Stimulated activated naive CD8-positive, alpha-beta T cell treated with anti-CD3 and anti-CD28 coated beads, Interleukin-15, Interleukin-2, amounts not matched to agents 100 ng/mL and 50 ng/mL, for 24 hours (primary cell): ENCODE data around the gene SH3RF1.

Experiments
- H3K27ac Mint-ChIP-seq: one replicate; pipeline ENCODE4 v1.8.0; 2021; ENCODE audit warnings: mild to moderate bottlenecking, mixed read lengths
- H3K27me3 Mint-ChIP-seq: one replicate; pipeline ENCODE4 v1.8.0; 2021; ENCODE audit warnings: mixed read lengths
- H3K36me3 Mint-ChIP-seq: one replicate; pipeline ENCODE4 v1.8.0; 2021; ENCODE audit warnings: low read depth, mixed read lengths
- H3K4me1 Mint-ChIP-seq: one replicate; pipeline ENCODE4 v1.8.0; 2021; ENCODE audit warnings: low read depth, mixed read lengths
- H3K4me3 Mint-ChIP-seq: one replicate; pipeline ENCODE4 v1.8.0; 2021; ENCODE audit warnings: mild to moderate bottlenecking, mixed read lengths
- H3K9me3 Mint-ChIP-seq: one replicate; pipeline ENCODE4 v1.8.0; 2021; ENCODE audit warnings: mixed read lengths

The SH3RF1 gene

DNA sequence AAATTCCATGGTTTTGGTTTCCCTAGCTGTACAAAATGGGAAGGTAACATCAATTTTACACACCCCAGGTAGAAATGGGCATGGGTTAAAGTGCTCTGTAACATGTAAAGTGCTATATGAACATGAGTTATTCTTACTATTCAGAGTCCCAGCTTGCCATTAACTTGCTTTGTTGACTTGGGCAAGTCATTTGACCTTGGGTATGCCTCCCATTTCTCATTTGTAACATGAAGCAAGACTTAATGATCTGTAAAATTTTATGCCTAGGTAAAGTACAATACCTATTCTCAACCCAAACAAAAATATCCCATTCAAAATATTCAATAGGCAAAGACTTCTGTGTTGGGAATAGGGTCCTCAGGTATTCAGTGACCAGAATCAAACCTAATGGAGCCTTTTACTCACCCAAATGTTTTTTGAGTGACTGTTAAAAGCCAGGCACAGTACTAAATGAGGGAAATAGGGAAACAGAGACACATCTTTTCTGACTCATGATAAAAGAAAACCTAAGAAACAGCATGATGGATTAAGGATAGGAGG, 126.6 kb downstream of the SH3RF1 start:
- Mint-ChIP-seq H3K9me3 (no peaks in the 10 kb centered on the region), H3K4me3 (no peak overlapping the region)

DNA sequence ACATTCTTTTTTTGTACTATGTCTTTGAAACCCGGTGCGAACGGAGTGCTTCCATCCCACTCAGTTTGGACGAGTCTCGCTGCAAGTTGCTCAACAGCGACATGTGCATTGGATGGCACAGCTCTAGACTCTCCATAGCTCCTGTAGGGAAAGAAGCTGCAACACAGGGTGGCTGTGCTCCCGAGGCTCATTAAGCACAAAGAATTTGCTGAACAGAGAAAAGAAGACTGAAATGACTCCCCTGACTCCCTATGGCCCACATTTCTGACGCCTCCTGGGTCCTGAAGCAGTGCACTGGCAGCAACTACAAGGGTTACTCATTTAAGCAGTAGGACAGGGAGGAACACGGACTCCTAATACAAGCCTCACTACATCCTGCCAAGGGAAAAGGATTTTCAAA, 127.4 kb downstream of the SH3RF1 start:
- Mint-ChIP-seq H3K4me1 (no peaks in the 10 kb centered on the region), H3K4me3 (no peak overlapping the region), H3K36me3 (no peaks in the 10 kb centered on the region), H3K27me3 (peaks cover 4% of the 10 kb centered on the region), H3K9me3 (no peaks in the 10 kb centered on the region), H3K27ac (no peak overlapping the region)

More for the DNA sequence above, 126.6 kb downstream of the SH3RF1 start:
- Mint-ChIP-seq H3K4me1 (no peaks in the 10 kb centered on the region), H3K36me3 (no peaks in the 10 kb centered on the region), H3K27ac (no peak overlapping the region), H3K27me3 (peaks cover 4% of the 10 kb centered on the region)

DNA sequence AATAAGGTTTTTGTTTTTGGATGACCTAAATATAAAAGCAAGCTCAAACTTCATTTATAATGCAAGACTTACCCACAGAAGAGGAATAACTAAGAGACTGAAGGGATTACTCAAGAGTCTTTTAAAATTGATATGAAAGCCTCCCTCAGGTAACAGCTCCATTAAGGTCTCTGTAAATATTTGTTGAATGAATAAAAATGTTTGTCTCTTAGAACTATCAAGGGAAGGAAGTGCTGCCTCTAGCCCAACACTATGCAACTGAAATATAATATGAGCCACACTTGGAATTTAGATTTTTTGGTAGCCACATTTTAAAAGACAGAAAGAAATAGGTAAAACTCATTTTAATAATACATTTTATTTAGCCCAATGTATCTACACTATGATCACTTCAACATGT, 127.8 kb downstream of the SH3RF1 start:
- Mint-ChIP-seq H3K4me1 (no peaks in the 10 kb centered on the region), H3K9me3 (no peaks in the 10 kb centered on the region), H3K4me3 (no peak overlapping the region), H3K36me3 (no peaks in the 10 kb centered on the region), H3K27ac (no peak overlapping the region), H3K27me3 (peaks cover 4% of the 10 kb centered on the region)

DNA sequence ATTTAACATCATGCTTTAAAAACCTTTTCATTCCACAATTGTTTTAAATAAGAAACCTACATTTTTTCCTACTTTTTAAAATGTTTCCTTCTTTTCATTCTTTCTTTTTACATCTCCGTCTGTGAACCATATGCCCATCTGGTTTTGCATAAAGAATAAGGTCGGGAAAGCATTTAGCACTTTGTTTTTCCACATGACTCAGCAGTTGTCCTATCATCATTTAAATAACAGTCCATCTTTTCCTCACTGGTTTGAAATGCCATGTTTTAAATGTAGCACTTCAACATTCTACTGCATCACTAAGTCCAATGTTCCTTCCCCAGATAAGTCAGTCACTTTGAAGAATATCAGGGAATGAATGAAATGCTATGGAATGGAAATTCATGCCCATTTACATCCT, 128.4 kb downstream of the SH3RF1 start:
- H3K27ac Mint-ChIP-seq: no peak overlapping the region
- H3K4me3 Mint-ChIP-seq: no peak overlapping the region
- H3K4me1 Mint-ChIP-seq: no peaks in the 10 kb centered on the region
- peaks cover 4% of the 10 kb centered on the region for H3K27me3 Mint-ChIP-seq
- H3K9me3 Mint-ChIP-seq: no peaks in the 10 kb centered on the region
- H3K36me3 Mint-ChIP-seq: no peaks in the 10 kb centered on the region

DNA sequence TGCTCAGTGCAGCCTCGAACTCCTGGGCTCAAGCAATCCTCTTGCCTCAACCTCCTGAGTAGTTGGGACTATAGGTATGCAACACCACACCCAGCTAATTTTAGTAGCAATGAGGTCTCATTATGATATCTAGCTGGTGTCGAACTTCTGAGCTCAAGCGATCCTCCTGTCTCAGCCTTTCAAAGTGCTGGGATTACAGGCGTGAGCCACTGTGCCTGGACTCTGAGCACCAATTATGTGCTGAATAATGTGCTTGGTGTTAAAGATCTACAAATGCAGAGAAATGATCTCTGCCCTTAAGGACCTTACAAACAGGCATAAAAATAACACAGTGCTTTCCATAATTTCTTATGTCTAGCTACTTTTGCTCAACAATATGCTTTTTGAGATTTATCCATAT, 131.7 kb downstream of the SH3RF1 start:
- H3K4me1 Mint-ChIP-seq: no peaks in the 10 kb centered on the region
- H3K27ac Mint-ChIP-seq: no peak overlapping the region
- no peak overlapping the region for H3K4me3 Mint-ChIP-seq
- no peaks in the 10 kb centered on the region for H3K9me3 Mint-ChIP-seq
- no peaks in the 10 kb centered on the region for H3K36me3 Mint-ChIP-seq
- H3K27me3 Mint-ChIP-seq: peaks cover 4% of the 10 kb centered on the region

DNA sequence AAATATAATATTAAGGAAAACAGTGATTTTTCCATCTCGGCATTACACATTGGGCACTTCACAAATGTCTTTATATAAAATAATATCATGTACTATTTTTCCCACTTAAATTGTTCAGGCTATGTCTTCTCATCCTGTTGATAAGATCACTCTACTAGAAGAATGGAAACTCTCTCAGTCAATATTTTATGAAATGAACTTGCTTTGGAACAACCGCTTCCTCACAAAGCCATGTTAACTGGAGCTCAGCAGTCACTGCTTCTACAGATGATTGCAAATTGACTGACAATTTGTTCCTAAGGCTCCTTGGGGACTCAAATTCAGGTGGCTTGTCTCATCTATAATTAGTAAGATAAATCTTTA, 133.2 kb downstream of the SH3RF1 start:
- H3K4me3 Mint-ChIP-seq: no peak overlapping the region
- H3K36me3 Mint-ChIP-seq: no peaks in the 10 kb centered on the region
- peaks cover 3% of the 10 kb centered on the region for H3K27me3 Mint-ChIP-seq
- H3K27ac Mint-ChIP-seq: no peak overlapping the region
- no peaks in the 10 kb centered on the region for H3K9me3 Mint-ChIP-seq
- no peaks in the 10 kb centered on the region for H3K4me1 Mint-ChIP-seq

DNA sequence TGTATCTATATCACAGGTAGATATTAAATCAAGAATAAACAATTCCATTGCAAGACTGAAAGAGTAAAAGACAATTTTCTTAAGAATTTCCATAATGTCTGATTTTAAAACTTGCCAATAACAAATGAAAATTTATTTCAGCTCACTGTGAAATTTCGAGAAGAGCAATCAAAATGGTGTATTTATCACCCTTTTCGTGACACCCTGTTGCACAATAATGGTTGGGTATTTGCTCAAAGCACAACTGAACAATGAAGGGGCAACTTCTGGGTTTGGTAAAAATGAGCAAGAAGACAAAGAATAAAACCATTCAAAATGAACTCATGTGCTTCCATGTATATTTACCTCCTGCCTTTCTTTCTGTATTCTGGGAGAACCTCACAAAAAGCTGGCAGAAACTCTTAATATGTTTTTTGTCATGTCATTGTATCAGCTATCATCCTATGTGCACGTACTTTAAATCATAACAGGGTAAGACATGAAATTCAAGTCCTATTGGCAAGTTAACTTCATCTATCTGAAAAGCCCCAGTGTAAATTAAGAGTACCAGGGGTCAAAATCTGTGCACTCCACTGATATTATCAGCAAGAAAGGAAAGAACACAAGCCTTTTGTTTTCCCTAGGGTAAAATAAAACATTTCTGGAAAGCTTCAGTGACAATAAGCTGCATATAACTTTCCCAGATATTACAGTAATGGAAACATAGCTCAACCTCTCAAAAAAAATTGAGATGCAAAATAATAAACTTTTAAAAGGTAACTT, 133.8 kb downstream of the SH3RF1 start:
- Mint-ChIP-seq H3K27me3 (no peaks in the 10 kb centered on the region), H3K9me3 (no peaks in the 10 kb centered on the region), H3K4me3 (no peak overlapping the region), H3K27ac (no peak overlapping the region), H3K4me1 (no peaks in the 10 kb centered on the region), H3K36me3 (no peaks in the 10 kb centered on the region)

DNA sequence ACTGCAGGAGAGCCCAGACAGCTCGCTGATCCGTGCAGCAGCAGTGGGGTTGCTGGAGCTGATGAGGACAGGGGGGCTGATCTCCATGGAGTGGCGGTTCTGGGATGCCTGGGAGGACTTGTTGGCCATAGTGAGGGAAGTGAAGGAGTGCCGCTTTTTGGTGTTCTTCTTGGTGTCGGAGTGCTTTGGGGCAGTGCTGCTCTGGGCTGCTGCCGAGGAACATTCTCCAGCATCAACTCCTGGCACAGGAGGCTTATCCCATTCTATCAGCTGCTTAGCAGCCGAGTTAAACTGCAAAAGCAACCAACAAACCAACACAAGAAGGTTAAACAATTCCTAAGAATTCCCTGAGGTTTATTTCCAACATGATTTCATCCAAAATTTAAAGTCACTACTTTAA, 134.4 kb downstream of the SH3RF1 start:
- Mint-ChIP-seq H3K27ac (no peak overlapping the region), H3K4me1 (no peaks in the 10 kb centered on the region), H3K27me3 (no peaks in the 10 kb centered on the region), H3K36me3 (no peaks in the 10 kb centered on the region), H3K4me3 (no peak overlapping the region), H3K9me3 (no peaks in the 10 kb centered on the region)

DNA sequence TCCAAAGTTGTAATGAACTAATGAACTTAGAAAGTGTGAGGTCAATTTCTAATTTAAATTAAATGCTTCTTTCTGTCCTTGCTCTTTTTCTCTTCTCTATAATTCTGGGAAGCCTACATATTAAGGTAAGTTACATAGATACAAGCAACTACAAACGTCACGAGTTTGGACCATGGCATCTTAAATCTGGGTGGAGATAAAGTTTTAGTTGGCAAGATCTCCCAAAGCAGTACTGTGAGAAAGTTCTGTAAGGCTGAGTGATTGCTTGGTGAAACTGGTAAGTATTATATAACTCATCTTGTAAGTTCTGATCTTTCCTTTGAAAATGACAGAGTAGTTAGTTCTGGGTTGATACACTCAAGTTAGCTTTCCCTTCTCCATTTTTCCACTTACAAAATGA, 135.0 kb downstream of the SH3RF1 start:
- Mint-ChIP-seq H3K27me3 (no peaks in the 10 kb centered on the region), H3K9me3 (no peaks in the 10 kb centered on the region), H3K4me3 (no peak overlapping the region), H3K36me3 (no peaks in the 10 kb centered on the region), H3K4me1 (no peaks in the 10 kb centered on the region), H3K27ac (no peak overlapping the region)

DNA sequence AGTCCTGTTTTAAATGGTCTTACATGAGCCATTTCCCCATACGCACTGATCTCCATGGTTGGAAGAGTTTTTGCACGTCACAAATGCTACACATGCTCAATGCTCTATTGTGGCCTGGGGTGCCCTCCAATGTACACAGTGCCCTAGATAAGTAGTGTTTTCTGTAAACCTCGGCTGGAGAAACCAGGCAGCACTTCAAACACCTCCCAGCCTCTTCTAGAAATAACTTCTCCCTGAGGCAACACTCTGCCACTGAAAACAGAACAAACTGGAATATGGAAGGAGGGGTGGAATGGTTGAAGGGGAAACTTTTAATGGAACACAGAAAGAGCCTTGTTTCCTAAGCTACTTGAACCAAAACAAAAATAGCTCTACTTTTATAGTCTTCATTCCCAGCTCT, 136.8 kb downstream of the SH3RF1 start:
- Mint-ChIP-seq H3K4me3 (no peak overlapping the region), H3K4me1 (no peaks in the 10 kb centered on the region), H3K9me3 (no peaks in the 10 kb centered on the region), H3K36me3 (no peaks in the 10 kb centered on the region), H3K27me3 (no peaks in the 10 kb centered on the region), H3K27ac (no peak overlapping the region)

DNA sequence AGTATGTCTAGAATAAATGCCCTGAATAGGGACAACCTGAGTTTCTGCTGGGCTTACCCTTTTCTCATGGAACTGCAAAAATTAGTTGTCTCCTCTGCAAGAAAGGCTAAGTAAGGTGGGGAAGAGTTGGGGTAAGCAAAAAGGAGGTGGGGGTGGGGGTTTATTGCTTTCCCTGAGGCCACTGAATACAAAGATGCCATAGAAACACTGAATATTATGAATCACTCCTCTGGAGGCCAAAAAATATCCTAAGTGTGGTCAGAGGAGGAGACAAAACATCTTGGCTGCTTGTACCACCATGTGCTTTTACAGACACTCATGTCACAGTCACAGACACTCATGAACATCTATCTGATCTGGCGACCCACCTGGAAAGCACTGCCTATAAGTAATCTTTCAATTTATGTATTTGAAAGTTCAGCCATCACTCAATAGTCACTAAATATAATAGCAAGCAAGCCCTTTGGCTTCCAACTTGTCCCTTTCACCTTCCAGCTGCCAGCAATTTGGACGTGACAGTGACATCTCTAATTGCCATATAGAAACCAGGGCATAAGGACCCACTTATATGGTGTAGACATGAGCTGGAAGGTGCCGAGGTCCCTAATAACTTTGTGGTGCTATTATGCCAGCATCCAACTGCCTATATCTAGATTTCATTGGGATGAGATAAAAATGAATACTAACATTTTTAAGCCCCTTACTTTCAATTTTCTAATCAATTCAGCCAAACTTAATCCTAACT, 138.0 kb downstream of the SH3RF1 start:
- H3K27ac Mint-ChIP-seq: no peak overlapping the region
- no peak overlapping the region for H3K4me3 Mint-ChIP-seq
- no peaks in the 10 kb centered on the region for H3K27me3 Mint-ChIP-seq
- H3K9me3 Mint-ChIP-seq: no peaks in the 10 kb centered on the region
- no peaks in the 10 kb centered on the region for H3K4me1 Mint-ChIP-seq
- no peaks in the 10 kb centered on the region for H3K36me3 Mint-ChIP-seq

DNA sequence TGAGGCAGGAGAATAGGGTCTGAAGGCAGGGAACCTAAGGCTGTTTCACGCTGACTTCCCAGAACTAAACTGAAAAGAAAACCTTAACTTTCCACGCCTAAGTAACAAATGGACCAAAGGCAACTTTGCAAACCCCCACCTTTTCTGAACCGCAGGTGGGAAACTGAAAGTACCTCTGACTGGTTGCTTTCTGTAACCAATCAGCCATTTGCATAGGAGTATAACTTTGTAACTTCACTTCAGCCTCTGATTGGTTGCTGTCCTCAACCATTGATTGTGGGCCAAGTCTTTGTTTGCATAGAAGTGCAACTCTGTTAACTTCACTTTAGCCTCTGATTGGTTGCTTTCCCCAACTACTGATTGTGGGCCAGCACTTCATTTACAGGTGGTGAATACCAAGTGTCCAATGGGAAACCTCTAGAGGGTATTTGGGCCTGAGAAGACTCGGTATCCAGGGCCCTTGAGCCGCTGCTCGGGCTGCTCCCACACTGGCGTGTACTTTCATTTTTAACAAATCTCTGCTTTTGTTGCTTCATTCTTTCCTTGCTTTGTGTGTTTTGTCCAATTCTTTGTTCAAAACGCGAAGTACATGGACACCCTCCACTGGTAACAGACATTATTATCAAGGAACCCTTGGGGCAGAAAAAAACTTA, 139.1 kb downstream of the SH3RF1 start:
- Mint-ChIP-seq H3K27ac (no peak overlapping the region), H3K36me3 (no peaks in the 10 kb centered on the region), H3K9me3 (no peaks in the 10 kb centered on the region), H3K4me3 (no peak overlapping the region), H3K27me3 (no peaks in the 10 kb centered on the region), H3K4me1 (no peaks in the 10 kb centered on the region)

DNA sequence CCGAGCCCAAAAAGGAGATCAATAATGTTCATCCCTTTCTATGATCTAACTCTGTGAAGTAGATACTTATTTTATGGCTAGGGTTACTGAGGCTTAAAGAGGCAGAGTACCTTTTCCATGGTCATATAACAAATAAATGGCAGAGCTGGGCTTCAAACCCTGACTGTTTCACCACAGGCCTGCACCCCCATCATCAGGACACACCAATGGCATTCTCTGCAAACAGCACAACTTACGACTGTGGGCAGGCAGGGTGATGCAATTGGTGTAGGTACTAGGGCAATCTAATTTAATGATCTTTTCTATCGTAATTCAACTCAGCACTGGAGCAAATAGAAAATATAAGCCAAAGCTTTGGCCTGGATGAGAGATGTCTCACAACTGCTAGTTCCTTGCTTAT, 141.9 kb downstream of the SH3RF1 start:
- H3K9me3 Mint-ChIP-seq: no peaks in the 10 kb centered on the region
- no peaks in the 10 kb centered on the region for H3K36me3 Mint-ChIP-seq
- no peaks in the 10 kb centered on the region for H3K27me3 Mint-ChIP-seq
- no peaks in the 10 kb centered on the region for H3K4me1 Mint-ChIP-seq
- no peak overlapping the region for H3K4me3 Mint-ChIP-seq
- no peak overlapping the region for H3K27ac Mint-ChIP-seq

DNA sequence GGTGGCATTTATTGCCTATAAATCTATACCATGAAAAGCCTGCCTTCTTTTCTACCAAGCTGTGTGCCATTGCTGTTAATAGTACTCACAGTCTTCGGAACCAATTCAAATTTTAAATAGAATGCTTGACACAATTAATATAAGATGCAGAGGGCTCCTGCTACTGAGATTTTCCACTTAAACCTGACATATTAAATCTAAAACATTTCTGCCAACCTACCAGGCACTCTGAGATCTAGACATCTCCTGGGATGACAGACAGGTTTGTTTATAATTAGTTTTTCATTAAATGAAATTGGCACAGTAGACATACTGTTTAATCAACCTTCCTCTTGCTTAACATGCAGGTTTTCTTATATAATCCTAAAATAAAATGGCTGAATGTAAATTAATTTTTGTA, 143.4 kb downstream of the SH3RF1 start:
- Mint-ChIP-seq H3K4me1 (no peaks in the 10 kb centered on the region), H3K27me3 (no peaks in the 10 kb centered on the region), H3K9me3 (no peaks in the 10 kb centered on the region), H3K27ac (no peak overlapping the region), H3K36me3 (no peaks in the 10 kb centered on the region), H3K4me3 (no peak overlapping the region)

DNA sequence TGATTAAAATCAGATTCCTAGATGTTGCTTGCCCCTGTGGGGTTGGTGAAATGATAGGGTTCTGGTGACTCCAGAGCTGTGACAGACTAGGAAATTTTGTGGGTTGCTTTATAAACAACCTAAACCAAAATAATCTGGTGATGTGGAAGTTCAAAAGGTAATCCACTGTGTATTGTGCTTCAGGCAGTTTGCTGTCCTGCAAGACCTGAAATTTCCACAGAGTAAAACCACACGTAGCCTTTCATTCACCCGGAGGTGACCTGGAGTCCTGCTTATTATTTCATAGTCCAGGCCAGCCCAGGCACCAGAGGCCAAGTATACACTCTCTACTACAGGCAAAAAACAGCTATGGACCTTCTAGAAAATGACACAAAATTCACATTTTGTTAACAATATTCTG, 146.1 kb downstream of the SH3RF1 start:
- H3K36me3 Mint-ChIP-seq: no peaks in the 10 kb centered on the region
- H3K4me1 Mint-ChIP-seq: no peaks in the 10 kb centered on the region
- no peak overlapping the region for H3K27ac Mint-ChIP-seq
- no peaks in the 10 kb centered on the region for H3K9me3 Mint-ChIP-seq
- no peaks in the 10 kb centered on the region for H3K27me3 Mint-ChIP-seq
- H3K4me3 Mint-ChIP-seq: no peak overlapping the region
